ENCODE results near the gene STXBP2.

Gene STXBP2

DNA sequence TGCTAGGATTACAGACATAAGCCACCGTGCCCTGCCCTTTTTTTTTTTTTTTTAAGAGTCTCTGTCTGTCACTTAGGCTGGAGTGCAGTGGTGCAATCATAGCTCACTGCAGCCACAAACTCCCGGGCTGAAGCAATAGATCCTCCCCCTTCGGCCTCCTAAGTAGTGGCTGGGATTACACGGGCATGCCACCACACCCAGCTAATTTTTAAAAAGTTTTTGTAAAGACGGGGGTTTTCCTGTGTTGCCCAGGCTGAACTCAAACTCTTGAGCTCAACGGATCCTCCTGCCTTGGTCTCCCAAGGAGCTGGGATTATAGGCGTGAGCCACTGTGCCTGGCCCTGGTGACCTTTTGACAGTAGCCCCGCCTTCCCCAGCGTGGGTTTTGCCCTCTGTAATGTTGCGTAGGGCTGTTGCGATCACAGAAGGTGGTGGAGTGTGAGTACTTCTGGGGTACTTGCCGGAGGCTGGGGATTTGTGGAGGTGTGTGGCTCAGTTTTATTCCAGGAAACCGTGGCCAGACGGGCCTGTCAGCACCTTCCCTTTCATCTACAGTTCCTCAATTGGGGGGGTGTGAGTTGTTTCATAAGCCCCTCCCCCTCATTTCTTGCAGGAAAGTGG lies 20.3 kb downstream of the STXBP2 start:
- Histone ChIP-seq H3K4me2 (ENCODE audit: low read depth, low read length, poor library complexity, severe bottlenecking) (no peak overlapping the region), H2AFZ (ENCODE audit: low read depth, low read length, severe bottlenecking) (no peak overlapping the region), H4K20me1 (ENCODE audit: low read depth, low read length) (no peaks in the 10 kb centered on the region), H3K9ac (ENCODE audit: low read length) (no peak overlapping the region), H3F3A (ENCODE audit: insufficient read depth) (no peaks in the 10 kb centered on the region), H3K27me3 (ENCODE audit: low read length) (no peaks in the 10 kb centered on the region), H3K9me2 (replicated peaks; ENCODE audit: insufficient read depth, low read length) (no peaks in the 10 kb centered on the region), H3K79me2 (ENCODE audit: insufficient read depth, low read length) (no peaks in the 10 kb centered on the region), H3K9me3 (ENCODE audit: insufficient read depth, low read length) (no peaks in the 10 kb centered on the region), H3K4me3 (ENCODE audit: insufficient read depth, low read length, poor library complexity, severe bottlenecking) (no peak overlapping the region), H3K27ac (ENCODE audit: low read depth, low read length) (no peak overlapping the region), H3K36me3 (ENCODE audit: low read length) (no peaks in the 10 kb centered on the region)
- no peak for TF ChIP-seq EZH2phosphoT487 (conservative IDR thresholded peaks at IDR 0.05; ENCODE audit: low read length)
- TF ChIP-seq, protein P1, sequence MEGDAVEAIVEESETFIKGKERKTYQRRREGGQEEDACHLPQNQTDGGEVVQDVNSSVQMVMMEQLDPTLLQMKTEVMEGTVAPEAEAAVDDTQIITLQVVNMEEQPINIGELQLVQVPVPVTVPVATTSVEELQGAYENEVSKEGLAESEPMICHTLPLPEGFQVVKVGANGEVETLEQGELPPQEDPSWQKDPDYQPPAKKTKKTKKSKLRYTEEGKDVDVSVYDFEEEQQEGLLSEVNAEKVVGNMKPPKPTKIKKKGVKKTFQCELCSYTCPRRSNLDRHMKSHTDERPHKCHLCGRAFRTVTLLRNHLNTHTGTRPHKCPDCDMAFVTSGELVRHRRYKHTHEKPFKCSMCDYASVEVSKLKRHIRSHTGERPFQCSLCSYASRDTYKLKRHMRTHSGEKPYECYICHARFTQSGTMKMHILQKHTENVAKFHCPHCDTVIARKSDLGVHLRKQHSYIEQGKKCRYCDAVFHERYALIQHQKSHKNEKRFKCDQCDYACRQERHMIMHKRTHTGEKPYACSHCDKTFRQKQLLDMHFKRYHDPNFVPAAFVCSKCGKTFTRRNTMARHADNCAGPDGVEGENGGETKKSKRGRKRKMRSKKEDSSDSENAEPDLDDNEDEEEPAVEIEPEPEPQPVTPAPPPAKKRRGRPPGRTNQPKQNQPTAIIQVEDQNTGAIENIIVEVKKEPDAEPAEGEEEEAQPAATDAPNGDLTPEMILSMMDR (IDR thresholded peaks at IDR 0.05; ENCODE audit: insufficient read depth, low read length, poor library complexity, severe bottlenecking) = no peak

DNA sequence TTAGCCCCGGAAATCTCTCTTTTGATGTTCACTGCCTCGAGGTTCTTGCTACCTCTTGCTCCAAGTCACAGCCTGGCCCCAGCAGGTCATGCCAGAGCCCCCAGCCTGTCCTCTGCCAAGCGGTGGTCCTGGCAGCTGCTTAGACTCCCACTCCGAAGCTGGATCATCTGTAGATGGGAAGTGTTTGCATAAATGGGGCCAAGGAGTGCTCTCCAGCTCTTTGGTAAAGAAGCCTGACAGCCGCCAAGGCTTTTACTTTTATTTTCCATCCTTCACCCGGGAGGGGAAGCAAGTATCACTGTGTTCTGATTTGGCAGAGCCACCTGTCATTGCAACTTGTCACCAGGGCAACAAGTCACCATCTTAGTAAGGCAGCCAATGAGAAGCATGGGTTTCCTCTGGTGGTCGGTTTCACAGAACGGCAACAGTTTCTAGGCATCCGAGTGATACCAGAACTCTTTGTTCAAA lies 21.3 kb downstream of the STXBP2 start:
- H3K36me3 ChIP-seq (ENCODE audit: low read length) = no peaks in the 10 kb centered on the region
- H3K9ac ChIP-seq (ENCODE audit: low read length) = 0 out of 2 replicates have a peak overlapping the region, but pooled peaks have one; percentile 9
- H3F3A ChIP-seq (ENCODE audit: insufficient read depth) = no peaks in the 10 kb centered on the region
- H3K4me3 ChIP-seq (ENCODE audit: insufficient read depth, low read length, poor library complexity, severe bottlenecking) = no peak overlapping the region
- no peaks in the 10 kb centered on the region for H4K20me1 ChIP-seq (ENCODE audit: low read depth, low read length)
- H3K9me2 ChIP-seq (replicated peaks; ENCODE audit: insufficient read depth, low read length) = no peaks in the 10 kb centered on the region
- H3K27me3 ChIP-seq (ENCODE audit: low read length) = no peaks in the 10 kb centered on the region
- H3K79me2 ChIP-seq (ENCODE audit: insufficient read depth, low read length) = no peaks in the 10 kb centered on the region
- H3K4me2 ChIP-seq (ENCODE audit: low read depth, low read length, poor library complexity, severe bottlenecking) = peak overlapping the region; percentile 10
- TF ChIP-seq, protein P1 (IDR thresholded peaks at IDR 0.05; ENCODE audit: insufficient read depth, low read length, poor library complexity, severe bottlenecking) = no peak
- no peak for TF ChIP-seq EZH2phosphoT487 (conservative IDR thresholded peaks at IDR 0.05; ENCODE audit: low read length)
- H3K9me3 ChIP-seq (ENCODE audit: insufficient read depth, low read length) = no peaks in the 10 kb centered on the region
- peak overlapping the region; percentile 7 for H2AFZ ChIP-seq (ENCODE audit: low read depth, low read length, severe bottlenecking)
- H3K27ac ChIP-seq (ENCODE audit: low read depth, low read length) = no peak overlapping the region

DNA sequence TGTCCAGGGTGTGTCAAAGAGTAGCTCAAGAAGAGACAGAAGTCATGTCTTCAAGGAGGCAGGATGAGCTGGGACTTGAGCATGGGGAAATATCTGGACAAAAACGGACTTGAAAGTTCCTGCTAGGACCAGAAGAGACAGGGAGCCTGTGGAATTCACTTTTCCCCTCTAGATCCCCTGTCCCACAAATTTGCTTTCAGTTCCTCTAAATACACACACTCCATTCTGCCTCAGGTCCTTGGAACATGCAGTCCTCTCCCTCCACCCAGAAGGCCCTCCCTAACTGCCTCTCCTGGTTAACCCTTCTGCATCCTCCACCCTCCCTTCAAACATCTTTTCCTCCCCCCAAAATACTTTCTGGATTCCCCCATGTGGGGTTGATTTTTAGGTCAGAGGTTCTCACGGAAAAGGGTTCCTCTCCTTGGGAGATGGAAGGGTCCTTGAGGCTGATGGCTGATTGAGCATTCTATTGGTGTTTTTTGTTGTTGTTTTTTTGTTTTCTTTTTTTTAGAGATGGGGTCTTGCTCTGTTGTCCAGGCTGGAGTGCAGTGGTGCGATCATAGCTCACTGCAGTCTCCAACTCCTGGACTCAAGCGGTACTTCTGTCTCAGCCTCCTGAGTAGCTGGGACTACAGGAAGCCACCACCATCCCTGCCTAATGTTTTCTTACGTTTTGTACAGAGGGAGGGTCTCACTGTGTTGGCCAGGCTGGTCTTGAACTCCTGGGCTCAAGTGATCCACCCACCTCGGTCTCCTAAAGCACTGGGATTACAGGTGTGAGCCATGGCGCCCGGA lies 25.0 kb downstream of the STXBP2 start:
- Histone ChIP-seq H3K79me2 (ENCODE audit: insufficient read depth, low read length) (no peaks in the 10 kb centered on the region), H2AFZ (ENCODE audit: low read depth, low read length, severe bottlenecking) (no peak overlapping the region), H3K9me2 (replicated peaks; ENCODE audit: insufficient read depth, low read length) (no peaks in the 10 kb centered on the region), H3F3A (ENCODE audit: insufficient read depth) (no peaks in the 10 kb centered on the region), H3K9me3 (ENCODE audit: insufficient read depth, low read length) (no peaks in the 10 kb centered on the region), H3K36me3 (ENCODE audit: low read length) (no peaks in the 10 kb centered on the region), H3K4me3 (ENCODE audit: insufficient read depth, low read length, poor library complexity, severe bottlenecking) (no peak overlapping the region), H3K27me3 (ENCODE audit: low read length) (no peaks in the 10 kb centered on the region), H4K20me1 (ENCODE audit: low read depth, low read length) (no peaks in the 10 kb centered on the region), H3K4me2 (ENCODE audit: low read depth, low read length, poor library complexity, severe bottlenecking) (no peak overlapping the region), H3K9ac (ENCODE audit: low read length) (no peak overlapping the region), H3K27ac (ENCODE audit: low read depth, low read length) (no peak overlapping the region)
- TF ChIP-seq, protein P1 (IDR thresholded peaks at IDR 0.05; ENCODE audit: insufficient read depth, low read length, poor library complexity, severe bottlenecking) = no peak
- no peak for TF ChIP-seq EZH2phosphoT487 (conservative IDR thresholded peaks at IDR 0.05; ENCODE audit: low read length)
